Subcutaneous adipose tissue (tissue), 4 donors: ENCODE data around the gene DCHS2. TPM values are rescaled to one million over a fixed set of nuclear protein-coding genes. Genes with fewer than 3 reads are reported as not detected.

Experiments
- total RNA-seq, 4 donors: library from RNA; depleted of rRNA; stranded (reverse); fragments of >200 nt; gene quantifications; one replicate each; pipeline ENCODE4 v1.1.0, GENCODE V29; 2016
- TF ChIP-seq, protein P1 (sequence below): fragments of 450-650 bp; IDR thresholded peaks from one replicate; pipeline ENCODE4 v1.5.1; 2016; ENCODE audit warnings: low read depth, mild to moderate bottlenecking, control low read depth, antibody characterized with exemption, moderate library complexity

Gene DCHS2, protein sequence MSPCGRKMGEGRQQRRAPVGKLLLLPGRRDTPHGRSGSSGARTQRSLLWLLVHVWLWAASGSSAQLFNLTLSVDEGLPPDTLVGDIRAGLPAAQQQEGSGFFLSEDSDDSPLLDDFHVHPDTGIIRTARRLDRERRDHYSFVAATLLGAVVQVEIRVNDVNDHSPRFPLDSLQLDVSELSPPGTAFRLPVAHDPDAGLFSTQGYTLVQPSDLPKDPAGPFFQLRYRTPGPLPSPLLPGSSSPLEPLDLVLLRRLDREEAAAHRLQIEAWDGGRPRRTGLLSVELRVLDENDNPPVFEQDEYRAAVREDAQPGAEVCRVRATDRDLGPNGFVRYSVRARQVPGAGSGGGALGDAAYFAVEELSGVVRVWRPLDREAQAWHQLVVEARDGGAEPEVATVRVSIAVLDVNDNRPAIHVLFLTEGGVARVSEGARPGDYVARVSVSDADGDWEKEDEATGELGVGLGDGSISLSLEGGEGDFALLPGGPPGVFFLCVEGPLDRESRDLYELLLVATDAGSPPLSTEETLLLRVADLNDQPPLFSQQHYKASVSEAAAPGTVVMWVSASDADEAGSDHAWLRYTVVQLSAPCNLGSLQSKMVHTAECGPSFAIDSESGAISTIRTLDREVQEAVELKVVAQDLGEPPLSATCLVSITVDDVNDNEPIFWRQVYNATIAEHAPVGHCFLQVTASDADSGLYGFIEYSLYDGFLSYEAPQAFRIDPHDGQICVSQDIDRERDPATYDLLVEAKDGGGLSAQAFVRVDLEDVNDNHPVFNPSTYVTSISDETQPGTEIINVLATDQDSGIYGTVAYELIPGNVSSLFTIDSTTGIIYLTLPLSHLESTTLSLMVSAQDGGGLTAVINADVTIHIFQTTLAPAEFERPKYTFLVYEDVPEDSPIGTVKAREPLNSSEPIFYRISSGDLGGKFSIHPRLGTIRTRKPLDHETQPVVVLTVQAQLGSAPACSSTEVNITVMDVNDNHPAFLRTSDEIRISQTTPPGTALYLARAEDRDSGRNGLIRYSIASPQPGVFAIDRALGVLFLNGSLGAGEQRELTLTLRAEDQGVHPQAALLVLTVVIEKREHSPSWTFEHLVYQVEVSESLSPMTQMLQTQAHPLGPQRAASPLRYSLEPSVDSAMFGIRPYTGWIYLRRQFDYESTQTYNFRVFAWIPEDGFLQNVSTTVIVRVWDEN (N-terminal part only)
- total RNA-seq, result not detected

DNA sequence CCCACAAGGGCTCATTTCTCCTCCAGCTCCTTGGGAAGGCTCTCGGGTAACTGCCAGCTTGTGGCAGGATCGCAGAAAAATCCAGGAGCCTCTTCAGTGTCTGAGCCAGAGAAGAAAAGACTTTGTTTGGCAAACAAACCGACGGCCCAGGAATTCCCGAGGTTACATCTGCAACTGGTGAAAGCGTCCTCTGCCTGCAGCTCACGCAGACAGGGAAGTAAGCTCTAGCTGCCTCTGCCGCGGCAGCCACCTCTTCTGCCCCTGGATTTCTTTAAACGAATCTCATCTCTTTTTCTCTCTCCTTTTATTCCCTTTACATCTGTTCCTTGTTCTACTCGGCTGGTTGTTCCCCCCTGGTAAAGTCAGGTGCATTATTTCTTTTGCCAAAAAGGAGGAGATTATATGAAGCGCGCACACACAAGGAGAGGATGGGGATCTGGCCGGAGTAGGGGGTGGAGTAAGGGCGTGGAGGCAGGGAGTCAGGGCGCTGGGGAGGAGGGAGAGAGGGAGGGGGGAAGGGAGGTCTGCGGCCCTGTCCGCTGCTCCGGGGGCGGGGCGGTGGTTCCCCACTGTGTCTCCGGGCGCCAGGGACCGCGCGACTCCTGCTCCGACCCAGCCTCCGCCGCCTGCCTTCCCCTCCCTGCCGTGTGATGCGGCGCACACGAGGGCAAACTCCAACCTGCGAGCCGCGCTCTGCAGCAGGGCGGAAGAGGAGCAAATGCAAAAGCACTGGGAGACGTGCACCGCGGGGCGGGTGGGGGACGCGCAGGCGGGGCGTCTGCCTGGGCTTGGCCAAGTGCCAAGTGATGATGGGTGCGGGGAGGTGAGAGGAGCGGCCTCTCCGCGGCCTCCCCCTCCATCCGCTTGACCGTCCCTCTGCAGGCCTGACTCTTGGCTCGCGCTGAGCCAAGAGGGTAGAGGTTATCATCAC is at the start of gene DCHS2:
DCHS2 (minus strand) TSS at position 459 of the 931 bp plus-strand sequence; CDS start at position 15, 444 bp downstream.
- TF ChIP-seq, protein P1, sequence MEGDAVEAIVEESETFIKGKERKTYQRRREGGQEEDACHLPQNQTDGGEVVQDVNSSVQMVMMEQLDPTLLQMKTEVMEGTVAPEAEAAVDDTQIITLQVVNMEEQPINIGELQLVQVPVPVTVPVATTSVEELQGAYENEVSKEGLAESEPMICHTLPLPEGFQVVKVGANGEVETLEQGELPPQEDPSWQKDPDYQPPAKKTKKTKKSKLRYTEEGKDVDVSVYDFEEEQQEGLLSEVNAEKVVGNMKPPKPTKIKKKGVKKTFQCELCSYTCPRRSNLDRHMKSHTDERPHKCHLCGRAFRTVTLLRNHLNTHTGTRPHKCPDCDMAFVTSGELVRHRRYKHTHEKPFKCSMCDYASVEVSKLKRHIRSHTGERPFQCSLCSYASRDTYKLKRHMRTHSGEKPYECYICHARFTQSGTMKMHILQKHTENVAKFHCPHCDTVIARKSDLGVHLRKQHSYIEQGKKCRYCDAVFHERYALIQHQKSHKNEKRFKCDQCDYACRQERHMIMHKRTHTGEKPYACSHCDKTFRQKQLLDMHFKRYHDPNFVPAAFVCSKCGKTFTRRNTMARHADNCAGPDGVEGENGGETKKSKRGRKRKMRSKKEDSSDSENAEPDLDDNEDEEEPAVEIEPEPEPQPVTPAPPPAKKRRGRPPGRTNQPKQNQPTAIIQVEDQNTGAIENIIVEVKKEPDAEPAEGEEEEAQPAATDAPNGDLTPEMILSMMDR, result no peak

DNA sequence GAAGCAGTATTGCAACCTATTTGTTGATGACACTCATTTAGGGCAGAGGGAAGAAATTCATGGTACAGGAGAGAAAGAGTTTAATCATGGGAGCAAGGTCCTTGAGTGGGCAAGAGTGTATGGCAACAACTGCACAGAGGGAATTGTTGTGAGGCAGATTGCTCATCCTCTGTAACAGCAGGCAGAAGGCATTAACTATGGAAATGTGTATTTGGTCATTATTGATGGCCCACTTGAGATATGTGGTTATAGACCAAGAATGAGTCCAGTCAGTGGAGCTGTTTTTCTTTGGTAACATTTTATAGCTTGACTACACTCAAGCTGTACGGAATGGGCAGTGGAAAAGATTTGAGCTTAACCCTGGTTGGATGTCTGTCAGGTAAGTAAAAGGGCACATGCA is 42.7 kb upstream of the DCHS2 start:
- TF ChIP-seq, protein P1, result no peak

DNA sequence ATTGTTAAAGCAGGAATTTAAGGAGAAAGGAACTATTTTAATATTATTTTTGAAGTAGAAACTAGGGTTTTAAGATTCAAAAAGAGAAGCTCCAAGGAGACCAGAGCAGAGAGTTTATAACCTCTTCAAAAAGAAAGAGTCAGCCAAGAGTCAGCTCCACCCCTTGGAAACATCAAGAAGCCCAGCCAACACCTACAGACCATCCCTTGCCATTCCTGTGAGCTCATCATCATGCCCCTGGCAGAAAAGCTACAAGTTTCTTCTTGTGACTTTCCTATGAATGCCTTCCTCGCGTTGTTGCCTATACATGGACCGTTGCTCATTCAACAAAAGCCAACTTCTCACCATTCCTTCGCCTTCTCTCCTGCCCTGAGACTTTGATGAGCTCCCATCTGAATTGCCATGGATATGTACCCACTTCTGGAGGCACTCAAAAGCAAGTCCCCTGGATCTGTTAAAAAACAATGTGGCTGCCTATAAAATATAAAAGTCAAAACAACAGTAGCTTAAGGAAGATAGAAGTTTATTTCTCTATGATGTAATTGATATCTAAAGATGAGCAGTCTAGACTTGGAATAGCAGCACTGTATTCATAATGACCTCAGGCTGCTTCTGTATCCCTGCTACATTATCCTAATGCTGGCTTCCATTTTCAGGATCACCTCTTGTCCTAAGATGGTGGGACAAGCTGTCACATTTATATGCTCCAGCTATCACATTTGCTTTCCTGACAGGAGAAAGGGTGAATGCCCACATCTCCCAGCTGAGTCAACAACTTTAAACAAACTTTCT is 38.3 kb upstream of the DCHS2 start:
- TF ChIP-seq, protein P1, result no peak

DNA sequence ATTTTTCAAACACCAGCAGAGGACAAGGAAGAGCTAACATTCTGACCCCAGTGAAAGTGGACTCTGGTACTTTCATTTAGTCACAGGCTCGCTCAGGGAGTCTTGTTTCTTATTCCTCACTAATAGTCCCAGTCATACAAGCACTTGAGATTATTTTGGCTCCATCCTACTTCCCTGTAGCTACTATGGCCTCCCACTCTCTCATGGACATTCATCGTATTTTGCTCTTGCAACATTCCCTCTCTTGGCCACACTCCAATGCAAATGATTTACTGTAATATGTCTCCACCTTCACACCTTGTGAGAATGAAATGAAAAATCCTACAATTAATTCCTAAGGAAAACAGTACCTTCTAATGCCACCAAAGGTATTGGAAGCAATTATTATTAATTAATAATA is 37.3 kb upstream of the DCHS2 start:
- TF ChIP-seq, protein P1, result no peak

DNA sequence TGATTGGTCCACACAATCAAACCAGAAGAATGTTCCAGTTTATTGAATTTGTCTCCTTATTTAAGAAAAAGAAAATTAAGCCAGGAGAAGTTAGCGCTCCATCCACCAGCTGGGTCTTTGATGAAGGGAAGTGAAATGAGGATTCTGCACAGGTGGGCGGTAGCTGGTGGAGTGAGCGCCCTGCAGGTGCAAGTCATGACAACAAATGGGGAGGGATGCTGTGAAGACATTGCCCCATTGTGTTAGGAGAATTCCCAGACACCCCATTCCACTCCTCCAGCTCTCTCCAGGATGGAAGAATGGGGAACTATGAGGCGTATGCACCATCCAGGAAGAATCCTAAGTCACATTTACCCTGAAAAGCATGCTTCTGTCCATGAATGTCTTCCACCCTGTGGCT is 35.7 kb upstream of the DCHS2 start:
- TF ChIP-seq, protein P1, result no peak

DNA sequence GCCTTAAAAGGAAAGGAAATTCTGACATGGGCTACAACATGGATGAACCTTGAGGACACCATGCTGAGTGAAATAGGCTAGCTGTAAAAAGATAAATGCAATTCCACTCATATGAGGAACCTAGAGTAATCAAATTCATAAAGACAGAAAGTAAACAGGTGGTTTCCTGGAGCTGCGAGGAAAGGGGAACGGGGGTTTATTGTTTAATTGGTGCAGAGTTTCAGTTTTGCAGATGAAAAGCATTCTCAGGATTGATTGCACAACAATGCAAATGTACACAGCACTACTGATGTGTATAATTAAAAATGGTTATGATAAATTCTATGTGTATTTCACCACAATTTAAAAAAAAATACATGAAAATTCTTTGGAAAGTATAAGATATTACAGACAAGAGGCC is 34.6 kb upstream of the DCHS2 start:
- TF ChIP-seq, protein P1, result no peak
